ENCODE measurements around the gene HMHB1.

The HMHB1 gene

GRCh38 chr5:143824851-143825720 is 13.1 kb downstream of the HMHB1 start:
- WGBS (ENCODE audit: insufficient coverage): 32% methylated on average over 7 of the region's 8 CpGs
- ChIA-PET CTCF (interaction anchor here (0.8 to 4.7 kb wide), 27 partner anchors 8 to 822 kb away, joined by 3 to 18 read pairs (median 3); partner anchors contain the start of gene NR3C1), POLR2A (no interaction called here)
- H3K9me3 ChIP-seq (ENCODE audit: control extremely low read depth in 1 of 5, control insufficient read depth in 4 of 5, insufficient read depth in 2 of 5, low read depth in 1 of 5, low read length in 4 of 5): no peaks in the 10 kb centered on the region
- H3K27me3 ChIP-seq (replicated peaks in 2 of 5; ENCODE audit: control insufficient read depth in 4 of 5, insufficient read depth in 5 of 5, low read length in 4 of 5): no peaks in the 10 kb centered on the region
- peak; percentile 84 to 89 (median 85) for DNase-seq
- H3K4me3 ChIP-seq (ENCODE audit: control insufficient read depth in 1 of 7, extremely low read depth in 1 of 7, insufficient read depth in 4 of 7, low read depth in 2 of 7, low read length in 6 of 7): no peak overlapping the region
- H3K4me1 ChIP-seq (ENCODE audit: control extremely low read depth in 1 of 4, control insufficient read depth in 4 of 4, insufficient read depth in 4 of 4, low read length in 3 of 4): peaks cover 0 to 14% (median 2%) of the 10 kb centered on the region in 4 experiments
- no peak overlapping the region for H3K27ac ChIP-seq (ENCODE audit: insufficient read depth in 1 of 2, low read depth in 1 of 2, low read length in 2 of 2, poor library complexity in 1 of 2, severe bottlenecking in 2 of 2)
- H3K36me3 ChIP-seq (ENCODE audit: control insufficient read depth in 4 of 4, insufficient read depth in 4 of 4, low read length in 3 of 4): no peaks in the 10 kb centered on the region

GRCh38 chr5:143826951-143827444 is 15.0 kb downstream of the HMHB1 start:
- peaks cover 0 to 14% (median 2%) of the 10 kb centered on the region in 4 experiments for H3K4me1 ChIP-seq (ENCODE audit: control extremely low read depth in 1 of 4, control insufficient read depth in 4 of 4, insufficient read depth in 4 of 4, low read length in 3 of 4)
- ChIA-PET CTCF (interaction anchor here (1.2 to 4.7 kb wide), 4 partner anchors 7 to 423 kb away, joined by 3 to 18 read pairs (median 6); partner anchors contain the start of gene NR3C1), POLR2A (no interaction called here)
- peak in 1 of 3 donors; percentile 12 for DNase-seq
- H3K9me3 ChIP-seq (ENCODE audit: control extremely low read depth in 1 of 5, control insufficient read depth in 4 of 5, insufficient read depth in 2 of 5, low read depth in 1 of 5, low read length in 4 of 5): no peaks in the 10 kb centered on the region
- 90% methylated on average over 2 of the region's 3 CpGs for WGBS (ENCODE audit: insufficient coverage)
- no peak overlapping the region for H3K4me3 ChIP-seq (ENCODE audit: control insufficient read depth in 1 of 7, extremely low read depth in 1 of 7, insufficient read depth in 4 of 7, low read depth in 2 of 7, low read length in 6 of 7)
- H3K27me3 ChIP-seq (replicated peaks in 2 of 5; ENCODE audit: control insufficient read depth in 4 of 5, insufficient read depth in 5 of 5, low read length in 4 of 5): no peaks in the 10 kb centered on the region
- no peak overlapping the region for H3K27ac ChIP-seq (ENCODE audit: insufficient read depth in 1 of 2, low read depth in 1 of 2, low read length in 2 of 2, poor library complexity in 1 of 2, severe bottlenecking in 2 of 2)
- no peaks in the 10 kb centered on the region for H3K36me3 ChIP-seq (ENCODE audit: control insufficient read depth in 4 of 4, insufficient read depth in 4 of 4, low read length in 3 of 4)

GRCh38 chr5:143828710-143829109 is 16.7 kb downstream of the HMHB1 start:
- WGBS (ENCODE audit: insufficient coverage): 17% methylated on average over 2 of the region's 3 CpGs
- no peak overlapping the region for H3K4me3 ChIP-seq (ENCODE audit: control insufficient read depth in 1 of 7, extremely low read depth in 1 of 7, insufficient read depth in 4 of 7, low read depth in 2 of 7, low read length in 6 of 7)
- peak; percentile 48 to 78 (median 69) for DNase-seq
- no peak overlapping the region for H3K27ac ChIP-seq (ENCODE audit: insufficient read depth in 1 of 2, low read depth in 1 of 2, low read length in 2 of 2, poor library complexity in 1 of 2, severe bottlenecking in 2 of 2)
- CTCF ChIA-PET: interaction anchor here (0.9 kb wide), 1 partner anchor 905 kb away, joined by 3 read pairs; no protein-coding TSS in a partner anchor
- H3K9me3 ChIP-seq (ENCODE audit: control extremely low read depth in 1 of 5, control insufficient read depth in 4 of 5, insufficient read depth in 2 of 5, low read depth in 1 of 5, low read length in 4 of 5): no peaks in the 10 kb centered on the region
- POLR2A ChIA-PET: no interaction called here
- H3K27me3 ChIP-seq (replicated peaks in 2 of 5; ENCODE audit: control insufficient read depth in 4 of 5, insufficient read depth in 5 of 5, low read length in 4 of 5): no peaks in the 10 kb centered on the region
- H3K36me3 ChIP-seq (ENCODE audit: control insufficient read depth in 4 of 4, insufficient read depth in 4 of 4, low read length in 3 of 4): no peaks in the 10 kb centered on the region
- peaks cover 0 to 14% (median 2%) of the 10 kb centered on the region in 4 experiments for H3K4me1 ChIP-seq (ENCODE audit: control extremely low read depth in 1 of 4, control insufficient read depth in 4 of 4, insufficient read depth in 4 of 4, low read length in 3 of 4)

GRCh38 chr5:143833177-143833576 is 21.2 kb downstream of the HMHB1 start:
- Histone ChIP-seq H3K36me3 (ENCODE audit: control insufficient read depth in 4 of 4, insufficient read depth in 4 of 4, low read length in 3 of 4) (no peaks in the 10 kb centered on the region), H3K4me1 (ENCODE audit: control extremely low read depth in 1 of 4, control insufficient read depth in 4 of 4, insufficient read depth in 4 of 4, low read length in 3 of 4) (peaks cover 0 to 7% (median 2%) of the 10 kb centered on the region in 4 experiments), H3K27me3 (replicated peaks in 2 of 5; ENCODE audit: control insufficient read depth in 4 of 5, insufficient read depth in 5 of 5, low read length in 4 of 5) (no peaks in the 10 kb centered on the region), H3K9me3 (ENCODE audit: control extremely low read depth in 1 of 5, control insufficient read depth in 4 of 5, insufficient read depth in 2 of 5, low read depth in 1 of 5, low read length in 4 of 5) (no peaks in the 10 kb centered on the region), H3K27ac (ENCODE audit: insufficient read depth in 1 of 2, low read depth in 1 of 2, low read length in 2 of 2, poor library complexity in 1 of 2, severe bottlenecking in 2 of 2) (no peak overlapping the region), H3K4me3 (ENCODE audit: control insufficient read depth in 1 of 7, extremely low read depth in 1 of 7, insufficient read depth in 4 of 7, low read depth in 2 of 7, low read length in 6 of 7) (no peak overlapping the region)
- WGBS (ENCODE audit: insufficient coverage): 94% methylated on average over 3 of the region's 4 CpGs
- CTCF ChIA-PET: interaction anchor here (1.0 kb wide), 1 partner anchor 11 kb away, joined by 3 read pairs; no protein-coding TSS in a partner anchor
- DNase-seq: no peak
- POLR2A ChIA-PET: no interaction called here

GRCh38 chr5:143835251-143835650 is 23.3 kb downstream of the HMHB1 start:
- WGBS (ENCODE audit: insufficient coverage): 88% methylated on average over 2 of the region's 3 CpGs
- no peaks in the 10 kb centered on the region for H3K36me3 ChIP-seq (ENCODE audit: control insufficient read depth in 4 of 4, insufficient read depth in 4 of 4, low read length in 3 of 4)
- POLR2A ChIA-PET: no interaction called here
- H3K4me3 ChIP-seq (ENCODE audit: control insufficient read depth in 1 of 7, extremely low read depth in 1 of 7, insufficient read depth in 4 of 7, low read depth in 2 of 7, low read length in 6 of 7): no peak overlapping the region
- no peak for DNase-seq
- CTCF ChIA-PET: no interaction called here
- H3K9me3 ChIP-seq (ENCODE audit: control extremely low read depth in 1 of 5, control insufficient read depth in 4 of 5, insufficient read depth in 2 of 5, low read depth in 1 of 5, low read length in 4 of 5): no peaks in the 10 kb centered on the region
- no peaks in the 10 kb centered on the region for H3K27me3 ChIP-seq (replicated peaks in 2 of 5; ENCODE audit: control insufficient read depth in 4 of 5, insufficient read depth in 5 of 5, low read length in 4 of 5)
- no peak overlapping the region for H3K27ac ChIP-seq (ENCODE audit: insufficient read depth in 1 of 2, low read depth in 1 of 2, low read length in 2 of 2, poor library complexity in 1 of 2, severe bottlenecking in 2 of 2)
- H3K4me1 ChIP-seq (ENCODE audit: control extremely low read depth in 1 of 4, control insufficient read depth in 4 of 4, insufficient read depth in 4 of 4, low read length in 3 of 4): no peaks in the 10 kb centered on the region

- CTCF ChIA-PET: no interaction called here
- no peak overlapping the region for H3K27ac ChIP-seq (ENCODE audit: insufficient read depth in 1 of 2, low read depth in 1 of 2, low read length in 2 of 2, poor library complexity in 1 of 2, severe bottlenecking in 2 of 2)
Measured at GRCh38 chr5:143836161-143836725, 24.3 kb downstream of the HMHB1 start.

More at GRCh38 chr5:143836161-143836725, 24.3 kb downstream of the HMHB1 start:
- H3K27me3 ChIP-seq (replicated peaks in 2 of 5; ENCODE audit: control insufficient read depth in 4 of 5, insufficient read depth in 5 of 5, low read length in 4 of 5): no peaks in the 10 kb centered on the region
- no peaks in the 10 kb centered on the region for H3K9me3 ChIP-seq (ENCODE audit: control extremely low read depth in 1 of 5, control insufficient read depth in 4 of 5, insufficient read depth in 2 of 5, low read depth in 1 of 5, low read length in 4 of 5)
- WGBS (ENCODE audit: insufficient coverage): 67% methylated on average over 1 of the region's 2 CpGs
- no peak overlapping the region for H3K4me3 ChIP-seq (ENCODE audit: control insufficient read depth in 1 of 7, extremely low read depth in 1 of 7, insufficient read depth in 4 of 7, low read depth in 2 of 7, low read length in 6 of 7)
- no peak for DNase-seq
- H3K4me1 ChIP-seq (ENCODE audit: control extremely low read depth in 1 of 4, control insufficient read depth in 4 of 4, insufficient read depth in 4 of 4, low read length in 3 of 4): no peaks in the 10 kb centered on the region
- POLR2A ChIA-PET: no interaction called here
- no peaks in the 10 kb centered on the region for H3K36me3 ChIP-seq (ENCODE audit: control insufficient read depth in 4 of 4, insufficient read depth in 4 of 4, low read length in 3 of 4)
